ENCODE measurements around the gene RAPH1.

- TF ChIP-seq CTCF (IDR thresholded peaks at IDR 0.05), result no peak
- TF ChIP-seq POLR2A (IDR thresholded peaks at IDR 0.05), result no peak
Measured at GRCh38 chr2:203535784-203536585, 884 bp upstream of the RAPH1 start.
